ENCODE measurements around the gene NEO1.

Gene NEO1

DNA sequence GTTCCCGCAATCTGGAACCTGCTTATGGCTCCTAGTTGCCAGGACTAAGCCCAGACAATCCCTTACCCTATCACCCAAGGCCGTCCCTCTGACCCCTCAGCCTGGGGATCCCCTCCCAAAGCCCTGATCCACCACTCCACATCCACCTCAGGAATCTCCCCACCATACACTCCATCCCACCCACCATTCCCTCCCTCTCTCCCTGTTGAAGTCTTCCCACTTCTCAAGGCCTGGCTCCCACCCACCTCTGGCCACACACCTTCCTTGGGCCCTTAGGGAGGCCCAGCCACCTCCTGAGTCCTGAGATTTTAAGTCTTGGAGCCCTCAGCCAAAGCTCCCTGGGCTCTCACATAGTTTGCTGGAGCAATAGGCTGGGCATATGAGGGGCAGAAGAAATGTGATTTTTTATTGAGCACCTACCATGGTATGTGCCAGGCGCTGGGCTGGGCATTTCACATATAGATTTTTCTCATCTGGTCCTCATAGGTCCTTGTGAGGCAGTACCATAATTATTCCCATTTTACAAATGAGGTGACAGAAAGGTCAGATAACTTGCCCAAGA is 268.4 kb downstream of the NEO1 start:
- no peak for DNase-seq

DNA sequence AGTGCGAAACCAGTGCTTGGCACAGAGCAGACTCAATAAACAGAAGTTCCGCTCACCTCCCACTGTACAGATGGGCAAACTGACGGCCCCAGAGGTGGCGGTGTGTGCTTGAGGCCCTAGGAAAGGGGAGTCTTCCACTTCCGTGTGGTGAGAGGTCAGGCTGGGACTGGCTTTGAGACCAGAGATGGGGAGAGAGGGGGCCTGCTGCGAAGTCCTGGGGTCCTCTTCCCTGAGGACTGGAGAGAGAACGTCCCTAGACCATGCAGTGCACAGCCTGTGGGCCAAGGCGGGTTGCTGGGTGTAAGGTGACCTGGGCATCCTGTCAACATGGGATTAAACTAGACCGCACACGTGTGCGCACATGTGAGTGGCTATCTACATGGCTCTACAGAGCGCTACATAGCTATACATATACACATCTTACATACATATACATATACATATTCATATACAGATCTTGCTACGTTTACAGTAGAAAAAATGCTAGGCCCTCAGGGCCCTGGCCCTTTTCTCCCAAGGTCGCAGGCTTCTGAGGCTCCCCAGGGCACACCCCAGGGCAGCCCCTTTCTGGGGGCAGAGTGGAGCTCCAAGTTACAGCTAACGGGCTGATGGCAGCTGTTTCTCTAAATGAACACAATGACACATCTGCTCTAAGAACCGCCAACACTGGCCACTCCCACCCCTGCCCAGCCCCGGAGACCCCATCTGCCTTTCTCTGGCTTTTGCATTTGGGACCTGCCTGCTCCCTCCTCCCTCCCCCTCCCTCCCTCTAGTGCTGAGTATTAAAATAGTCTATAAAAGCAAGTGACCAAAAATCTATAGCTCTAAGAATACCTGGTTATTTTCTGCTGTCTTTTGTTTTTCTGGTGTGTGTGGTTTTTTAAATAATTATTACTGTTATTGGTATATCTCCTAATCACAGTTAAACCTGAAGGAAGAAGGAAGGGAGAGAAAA is 269.5 kb downstream of the NEO1 start:
- no peak for DNase-seq

DNA sequence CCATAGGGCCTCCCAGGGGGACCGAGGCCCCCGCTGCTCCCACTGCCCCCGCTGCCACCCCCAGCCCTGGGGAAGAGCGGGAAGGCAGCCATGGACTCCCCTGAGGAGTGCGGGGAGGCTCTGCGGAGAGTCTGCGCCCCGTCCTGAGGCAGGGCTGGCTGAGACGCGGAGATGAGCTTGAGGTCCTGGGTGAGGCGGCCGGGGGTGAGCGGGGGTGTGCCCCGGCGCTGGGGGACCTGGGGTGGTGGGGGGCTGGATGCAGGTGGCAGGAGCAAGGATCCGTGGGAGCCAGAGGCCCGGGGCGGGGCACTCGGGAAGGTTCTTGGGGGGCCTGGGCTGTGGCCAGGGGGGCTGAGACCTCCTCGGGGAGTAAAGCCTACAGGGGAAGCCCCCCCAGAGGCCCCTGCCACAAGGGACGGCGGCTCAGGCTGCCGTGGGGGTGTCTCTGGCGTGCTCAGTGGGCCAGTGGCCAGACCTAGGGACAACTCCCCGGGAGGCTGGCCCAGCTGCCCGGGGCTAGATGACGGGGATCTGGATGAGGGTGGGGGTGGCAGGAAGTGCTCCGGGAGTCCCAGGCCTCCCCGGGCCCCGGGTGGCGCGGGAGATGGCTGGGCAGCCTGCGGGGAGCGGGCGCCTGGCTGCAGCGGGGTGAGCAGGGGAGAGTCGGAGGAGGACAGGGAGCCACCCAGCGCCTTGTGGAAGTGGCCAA is 270.6 kb downstream of the NEO1 start:
- no peak for DNase-seq

DNA sequence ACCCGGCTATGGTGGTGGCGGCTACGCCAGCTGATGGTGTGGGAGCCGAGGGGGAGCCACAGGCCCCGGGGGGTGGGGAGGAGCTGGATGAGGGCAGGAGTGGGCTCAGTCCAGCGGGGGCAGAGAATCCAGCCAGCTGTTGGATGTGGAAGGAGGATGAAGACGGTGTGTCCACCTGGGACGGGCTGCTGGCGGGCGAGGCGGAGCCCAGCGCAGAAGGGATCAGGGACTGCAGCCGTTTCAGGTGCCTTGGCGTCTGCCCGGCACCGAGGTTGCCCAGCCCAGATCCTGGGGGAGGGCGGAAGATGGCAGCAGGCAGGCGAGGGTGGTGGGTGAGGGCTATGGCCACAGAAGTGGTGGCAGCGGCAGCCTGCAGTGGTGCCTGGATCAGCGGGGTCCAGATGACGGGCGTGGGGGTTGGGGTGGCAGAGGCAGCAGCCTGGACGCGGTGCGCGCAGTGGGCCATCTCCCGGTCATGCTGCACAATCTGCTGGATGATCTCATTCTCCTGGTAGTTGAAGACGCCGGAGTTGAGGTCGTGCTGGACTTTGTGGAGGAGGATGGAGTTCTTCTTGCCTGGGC is 271.2 kb downstream of the NEO1 start:
- DNase-seq = no peak

DNA sequence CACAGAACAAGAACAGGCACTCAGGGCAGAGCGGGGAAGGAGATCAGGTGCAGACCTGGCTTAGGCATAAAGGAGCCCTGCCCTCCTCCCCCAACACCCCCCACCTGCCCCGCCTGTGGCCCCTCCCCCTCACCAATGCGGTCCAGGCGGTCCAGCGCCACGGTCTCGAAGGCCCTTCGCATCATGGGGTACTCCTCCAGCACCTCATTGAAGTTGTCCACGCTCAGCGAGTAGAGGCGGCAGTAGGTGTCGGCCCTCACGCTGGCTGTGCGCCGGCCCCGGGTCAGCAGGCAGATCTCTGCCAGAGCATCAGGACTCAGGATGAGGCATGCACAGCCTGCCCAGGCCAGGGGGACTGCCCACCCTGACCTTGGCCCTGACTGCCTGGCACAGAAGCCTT is 271.7 kb downstream of the NEO1 start:
- DNase-seq = no peak

DNA sequence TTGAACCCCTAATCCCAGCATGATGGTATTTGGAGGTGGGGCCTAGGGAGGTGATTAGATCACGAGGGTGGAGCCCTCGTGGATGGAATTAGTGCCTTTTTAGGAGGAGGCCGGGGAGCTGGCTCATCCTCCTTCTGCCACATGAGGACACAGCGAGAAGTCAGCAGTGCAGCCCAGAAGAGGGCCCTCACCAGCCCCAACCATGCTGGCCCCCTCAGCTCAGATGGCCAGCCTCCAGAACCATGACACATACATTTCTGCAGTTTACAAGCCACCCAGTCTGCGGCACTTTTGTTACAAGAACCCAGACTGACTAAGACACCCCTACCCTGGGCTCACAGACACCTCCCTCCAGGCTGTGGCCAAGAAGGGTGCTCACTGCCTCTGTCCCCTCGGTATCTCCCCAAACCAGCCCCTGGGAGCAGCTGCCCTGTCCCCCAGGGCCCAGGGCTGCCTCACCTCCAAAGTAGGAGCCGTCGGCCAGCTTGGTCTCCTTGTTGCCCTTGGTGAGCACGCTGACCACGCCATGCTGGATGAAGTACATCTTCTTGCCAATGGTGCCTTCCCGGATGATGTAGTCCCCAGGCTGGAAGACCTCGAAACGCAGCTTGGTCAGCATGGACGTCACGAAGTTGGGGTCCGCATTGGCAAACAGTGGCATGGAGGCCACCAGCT is 272.4 kb downstream of the NEO1 start:
- DNase-seq = no peak

DNA sequence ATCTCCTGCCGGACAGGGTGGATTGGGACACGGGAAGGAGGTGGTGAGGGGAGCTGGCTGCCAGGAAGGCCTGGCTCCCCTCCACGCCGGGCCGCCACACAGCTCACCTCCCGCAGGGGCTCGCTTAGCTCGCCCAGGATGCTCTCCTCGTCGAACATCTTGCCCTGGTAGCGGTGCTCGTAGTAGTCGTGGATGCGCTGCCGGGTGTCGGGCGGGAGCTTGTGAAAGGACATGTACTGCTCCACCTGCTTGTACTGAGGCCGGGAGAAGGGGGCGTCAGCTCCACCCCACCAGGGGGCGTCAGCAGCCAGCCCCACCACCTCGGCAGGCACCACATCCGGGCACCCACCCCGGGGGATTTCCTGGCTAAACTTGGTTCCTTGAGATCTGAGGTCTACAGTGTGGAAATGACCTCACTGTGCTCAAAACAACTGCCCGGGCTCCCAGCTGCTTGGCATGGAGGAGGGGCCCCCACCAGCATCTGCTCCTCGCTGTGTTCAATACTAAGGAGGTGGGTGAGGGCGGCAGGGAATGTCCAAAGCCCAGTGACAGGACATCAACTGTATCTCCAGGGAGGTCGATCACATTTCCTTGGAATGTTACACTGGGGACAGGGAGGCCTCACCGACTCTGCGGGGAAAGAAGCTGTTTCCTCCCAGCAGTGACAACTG is 273.1 kb downstream of the NEO1 start:
- DNase-seq = peak; percentile 12

DNA sequence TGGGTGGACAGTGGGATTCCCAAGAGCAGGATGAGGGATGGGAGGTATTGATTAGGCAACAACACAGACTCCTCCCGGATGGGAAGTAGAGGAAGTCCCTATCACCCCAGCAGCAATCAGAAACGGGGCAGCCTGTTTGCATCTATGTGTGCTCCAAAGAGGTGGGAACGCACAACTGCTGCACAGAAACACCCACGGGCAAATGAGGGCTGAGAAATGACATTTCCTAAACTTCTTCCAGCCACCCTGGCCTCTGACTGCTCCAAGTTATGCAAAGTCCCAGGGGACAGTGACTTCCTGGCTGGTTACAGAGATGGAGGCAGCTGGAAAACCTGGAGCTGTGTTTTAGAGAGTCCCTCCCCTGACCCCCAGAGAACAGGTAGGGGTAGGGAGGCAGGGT is 273.9 kb downstream of the NEO1 start:
- DNase-seq = no peak

DNA sequence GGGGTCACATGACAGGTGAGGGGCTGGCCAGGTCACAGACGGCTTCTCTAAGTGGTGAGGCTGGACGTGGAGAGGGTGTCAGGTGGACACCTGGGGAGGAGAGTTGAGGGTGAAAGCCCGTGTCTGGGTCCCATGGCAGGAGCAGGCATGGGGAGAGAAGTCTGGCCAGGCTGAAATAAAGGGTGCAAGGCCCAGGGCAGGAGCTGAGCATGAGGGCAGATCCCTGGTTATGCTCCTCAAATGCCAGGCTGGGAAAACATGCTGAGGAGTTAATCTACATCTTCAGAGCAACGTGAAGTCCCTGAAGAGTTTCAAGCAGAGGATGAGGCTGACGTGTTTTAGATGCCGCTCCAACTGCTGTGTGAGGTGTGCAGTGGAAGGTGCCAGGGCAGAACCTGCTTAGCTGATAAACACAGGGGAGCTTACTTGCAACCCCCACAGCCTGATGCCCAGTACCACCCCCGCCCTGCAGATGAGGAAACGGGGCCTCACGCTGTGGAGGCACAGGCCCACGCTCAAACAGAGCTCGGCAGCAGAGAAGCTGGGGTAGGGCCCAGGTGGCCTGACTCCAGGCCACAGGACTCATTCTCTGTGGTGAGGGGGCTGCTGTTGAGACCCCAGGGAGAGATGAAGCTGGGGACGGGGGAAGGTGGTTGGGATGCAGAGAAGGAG is 276.0 kb downstream of the NEO1 start:
- DNase-seq = no peak

DNA sequence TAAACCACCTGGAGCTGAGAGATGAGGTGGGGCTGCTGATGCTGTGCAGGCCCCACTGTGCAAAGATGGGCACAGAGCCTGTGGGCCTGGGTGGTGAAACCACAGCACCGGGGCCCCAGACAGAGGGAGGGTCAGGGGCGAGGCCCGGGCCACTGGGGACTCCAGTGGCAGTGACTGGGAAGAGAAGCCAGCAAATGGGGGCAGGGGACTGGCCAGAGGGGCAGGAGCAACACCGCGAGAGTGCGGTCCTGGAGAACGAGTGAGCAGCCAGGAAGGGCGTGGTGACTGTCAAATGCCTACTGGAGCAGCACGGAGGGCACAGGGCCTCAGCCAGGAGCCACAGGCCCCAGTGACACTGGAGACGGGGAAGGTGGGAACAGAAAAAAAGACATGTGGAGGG is 276.7 kb downstream of the NEO1 start:
- DNase-seq = no peak

DNA sequence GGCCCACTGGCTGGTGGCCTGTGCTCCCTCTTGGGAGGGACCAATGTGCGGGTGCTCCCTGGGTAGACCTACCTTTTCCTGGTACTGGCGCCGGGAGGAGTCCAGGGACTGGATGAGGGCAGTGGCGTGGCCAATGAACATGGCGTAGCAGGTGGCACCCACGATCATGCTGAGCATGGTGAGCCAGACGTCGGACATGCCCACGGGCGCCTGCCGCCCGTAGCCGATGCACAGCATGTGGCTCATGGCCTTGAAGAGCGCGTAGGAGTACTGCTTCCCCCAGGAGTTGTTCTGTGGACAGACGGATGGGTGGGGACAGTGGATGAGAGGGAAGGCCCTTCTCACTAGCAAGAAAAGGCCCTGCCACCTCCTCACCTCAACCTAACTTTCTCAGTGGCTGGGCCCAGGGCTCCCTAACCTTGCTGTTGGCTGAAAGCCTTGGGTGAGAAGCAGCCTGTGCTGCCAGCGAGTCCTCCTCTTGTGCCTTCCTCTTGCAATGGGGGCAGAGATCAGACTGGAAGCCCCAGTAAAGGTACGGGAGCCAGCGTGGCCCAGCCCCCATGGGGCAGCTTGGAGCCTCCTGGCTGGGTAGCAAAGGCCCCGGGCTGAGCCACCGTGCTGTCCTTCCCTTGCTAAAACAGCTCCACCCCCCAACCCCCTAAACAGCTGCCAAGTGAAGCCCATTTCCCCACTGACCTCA is 277.4 kb downstream of the NEO1 start:
- no peak for DNase-seq

DNA sequence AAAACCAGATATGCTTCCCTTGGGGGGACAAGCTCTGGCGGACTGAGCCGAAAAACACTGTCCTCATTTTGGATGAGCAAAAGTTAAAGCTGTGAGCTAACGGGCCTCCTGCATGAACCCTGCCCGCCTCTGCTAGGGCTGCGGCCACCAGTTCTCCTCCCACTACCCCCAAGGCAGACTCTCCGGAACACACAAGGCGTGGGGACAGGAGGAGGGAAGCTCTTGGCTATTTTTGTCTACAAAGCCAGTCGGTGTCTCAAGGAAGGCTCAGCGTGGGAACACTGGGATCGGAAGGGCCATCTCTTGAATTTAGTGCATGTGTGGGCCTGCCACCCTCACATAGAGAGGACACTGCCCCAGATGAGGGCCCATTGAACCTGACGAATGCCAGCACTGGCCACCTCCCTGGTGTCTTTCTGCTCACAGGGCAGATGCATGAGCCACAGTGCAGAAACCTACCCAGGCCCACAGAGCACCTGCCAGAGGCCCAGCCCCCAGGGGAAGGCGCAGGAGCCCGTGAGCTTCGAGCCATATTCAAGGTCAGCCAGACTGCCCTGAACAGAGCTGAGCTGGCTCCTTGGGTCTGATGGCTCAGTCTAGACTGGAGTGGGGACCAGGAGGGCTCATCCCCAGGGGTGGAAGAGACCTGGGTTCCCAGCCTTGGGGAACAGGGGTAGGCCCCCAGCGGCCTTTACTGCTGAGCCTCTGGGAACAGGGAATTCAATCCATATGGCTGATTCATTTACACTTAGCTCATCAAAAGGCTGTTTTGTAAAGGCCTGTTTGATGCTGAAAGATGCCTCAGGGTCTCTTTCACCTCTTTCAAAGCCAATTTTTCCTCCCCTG is 278.2 kb downstream of the NEO1 start:
- no peak for DNase-seq

DNA sequence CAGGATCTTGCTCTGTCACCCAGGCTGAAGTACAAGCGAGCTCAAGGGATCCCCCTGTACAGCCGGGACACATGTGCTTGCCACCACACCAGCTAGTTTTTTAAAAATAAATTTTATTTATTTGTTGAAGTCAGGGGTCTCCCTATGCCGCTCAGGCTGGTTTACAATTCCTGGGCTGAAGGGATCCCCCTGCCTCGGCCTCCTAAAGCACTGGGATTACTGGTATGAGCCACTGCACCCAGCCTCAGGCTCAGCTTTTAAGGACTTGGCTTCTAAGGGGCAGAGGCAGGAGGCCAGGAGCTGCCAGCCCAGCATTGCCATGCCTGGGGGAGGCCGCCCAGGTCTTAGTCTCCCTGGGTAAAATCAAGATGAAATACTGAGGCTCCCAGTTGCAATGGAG is 279.2 kb downstream of the NEO1 start:
- no peak for DNase-seq

DNA sequence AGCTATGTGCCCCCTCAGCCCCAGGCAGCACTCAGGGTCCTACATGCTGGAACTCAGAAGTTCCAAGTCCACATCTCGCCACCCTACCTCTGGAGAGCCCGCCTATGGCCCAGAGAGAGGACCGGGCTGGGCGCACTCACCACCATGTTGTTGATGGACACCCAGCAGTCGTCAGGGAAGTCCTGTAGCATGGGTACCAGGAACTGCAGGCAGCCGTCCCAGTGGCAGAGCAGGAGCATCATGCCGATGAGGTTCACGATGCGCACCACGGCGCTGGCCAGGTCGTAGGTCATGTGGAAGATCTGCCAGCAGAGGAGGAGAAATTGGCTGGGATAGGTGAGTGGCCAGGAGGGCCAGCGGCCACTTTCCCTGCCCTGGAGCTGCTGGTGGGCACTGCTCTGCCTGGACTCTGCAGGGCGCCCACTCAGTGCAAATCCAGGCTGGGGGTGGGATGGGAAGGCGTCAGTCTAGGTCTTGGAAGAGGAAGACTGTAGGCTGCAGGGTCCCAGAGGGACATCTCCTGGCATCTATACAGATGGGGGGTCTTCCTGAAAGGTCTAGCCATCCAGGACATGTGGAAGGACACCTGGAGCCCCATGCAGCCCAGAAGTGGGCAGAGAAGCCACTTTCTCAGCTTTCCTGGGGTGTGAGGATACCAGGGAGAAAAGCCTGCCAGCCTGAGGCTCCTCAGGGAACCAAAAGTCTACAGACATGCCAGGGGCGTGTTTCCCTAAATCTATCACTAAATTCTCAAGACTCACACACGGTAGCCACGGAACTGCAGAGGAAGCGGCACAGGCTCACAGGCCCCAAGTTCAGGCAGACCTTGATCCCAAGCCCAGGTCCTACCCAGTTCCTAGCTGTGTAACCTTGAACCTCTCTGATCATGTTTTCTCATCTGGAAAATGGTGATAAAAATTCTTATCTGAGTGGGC is 280.0 kb downstream of the NEO1 start:
- DNase-seq = no peak

DNA sequence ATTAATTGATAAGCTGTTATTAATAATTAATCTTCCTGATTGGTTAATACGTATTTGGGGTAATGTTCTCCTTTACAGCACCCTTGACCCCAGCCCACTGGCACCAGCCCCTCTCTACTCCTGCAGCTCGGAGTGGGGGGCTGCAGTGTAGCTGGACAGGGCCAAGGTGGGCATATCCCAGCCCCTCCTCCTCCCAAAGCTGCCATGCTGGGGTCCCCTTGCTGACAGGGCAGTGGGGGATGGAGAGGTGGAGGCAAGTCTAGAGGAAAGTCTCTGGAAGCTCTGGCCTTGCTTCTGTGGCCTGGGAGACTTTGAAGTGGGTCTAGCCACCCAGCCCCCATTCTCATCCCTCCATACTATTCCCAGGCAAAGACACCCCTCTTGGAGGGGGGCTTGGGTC is 280.7 kb downstream of the NEO1 start:
- no peak for DNase-seq

DNA sequence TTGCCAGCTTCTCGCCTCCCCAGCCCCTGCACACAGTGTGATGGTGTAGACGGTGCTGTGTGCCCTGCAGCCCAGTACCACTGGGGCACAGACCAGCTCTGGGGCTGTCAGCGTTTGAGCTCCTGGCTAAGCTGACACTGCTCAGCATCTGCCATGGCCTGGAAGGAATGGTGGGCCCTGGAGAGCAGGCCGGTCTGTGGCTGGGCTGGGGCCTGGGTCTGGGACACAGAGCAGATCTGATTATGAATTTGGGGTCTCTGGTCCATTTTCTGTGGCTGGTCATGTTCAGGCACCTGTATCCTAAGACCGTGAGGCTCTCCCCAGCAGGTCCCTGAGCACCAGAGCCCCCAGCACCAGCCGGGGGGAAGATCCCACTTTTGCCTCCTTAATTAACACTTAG is 281.8 kb downstream of the NEO1 start:
- DNase-seq = no peak

DNA sequence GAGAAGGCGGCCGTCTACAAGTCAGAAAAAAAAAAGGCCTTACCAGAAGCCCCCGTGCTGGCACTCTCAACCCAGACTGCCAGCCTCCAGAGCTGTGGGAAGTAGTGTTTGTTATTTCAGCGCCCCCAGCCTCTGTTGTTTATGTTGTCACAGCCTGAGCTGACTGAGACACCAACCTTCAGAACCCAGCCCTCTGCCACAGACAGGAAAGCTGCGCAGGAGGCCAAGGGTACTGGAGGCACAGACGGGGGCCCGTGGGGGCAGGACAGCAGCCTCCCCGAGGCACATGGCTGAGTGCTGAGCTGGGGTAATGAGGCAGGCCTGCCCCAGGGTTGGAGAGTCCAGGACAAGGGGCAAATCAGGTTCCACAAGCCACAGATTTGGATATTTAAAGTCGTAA is 282.8 kb downstream of the NEO1 start:
- DNase-seq = no peak

DNA sequence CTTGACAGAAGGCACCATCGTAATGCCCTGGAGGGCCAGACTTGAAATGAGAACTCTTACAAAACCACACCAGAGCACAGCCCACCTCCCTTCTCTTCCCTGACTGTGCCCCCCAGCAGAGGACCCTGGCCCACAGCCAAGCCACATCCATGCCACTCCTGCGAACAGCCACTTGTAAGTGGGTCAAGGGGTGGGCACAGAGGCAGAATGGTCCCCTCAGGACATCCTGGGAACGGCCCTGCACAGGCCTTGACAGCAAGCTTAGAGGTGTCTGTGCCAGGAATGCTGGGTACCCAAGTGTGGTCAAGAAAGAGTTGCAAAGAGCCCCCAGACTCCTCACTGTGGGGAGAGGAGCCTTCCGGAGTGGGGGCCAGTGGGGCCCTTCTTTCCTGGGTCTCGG is 283.2 kb downstream of the NEO1 start:
- no peak for DNase-seq

DNA sequence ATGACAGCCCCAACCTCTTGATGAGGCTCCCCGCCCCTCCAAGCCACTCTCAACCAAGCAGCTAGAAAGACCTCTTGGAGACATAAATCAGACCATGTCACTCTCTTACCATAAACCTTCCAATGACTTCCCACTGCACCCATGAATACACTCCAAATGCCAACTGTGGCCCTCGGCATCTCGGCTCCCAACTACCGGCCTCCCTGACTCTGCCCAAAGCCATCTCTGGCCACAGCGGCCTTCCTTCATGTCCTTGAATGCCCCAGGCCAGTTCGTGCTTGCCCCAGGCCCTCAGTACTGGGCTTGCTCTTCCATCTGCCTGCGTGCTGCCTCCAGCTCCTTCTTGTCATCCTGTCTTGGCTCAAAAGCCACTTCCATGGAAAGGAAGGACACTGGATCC is 284.5 kb downstream of the NEO1 start:
- no peak for DNase-seq

Measured in CD4-positive, alpha-beta T cell treated with Interleukin-10 for 1 hour (primary cell).